ENCODE results near the gene FMN2.
"Not testable (repeated sequence)": the region's sequence is repeated elsewhere in the genome, so short reads cannot be mapped to it uniquely, and the experiment has no call there.

DNA sequence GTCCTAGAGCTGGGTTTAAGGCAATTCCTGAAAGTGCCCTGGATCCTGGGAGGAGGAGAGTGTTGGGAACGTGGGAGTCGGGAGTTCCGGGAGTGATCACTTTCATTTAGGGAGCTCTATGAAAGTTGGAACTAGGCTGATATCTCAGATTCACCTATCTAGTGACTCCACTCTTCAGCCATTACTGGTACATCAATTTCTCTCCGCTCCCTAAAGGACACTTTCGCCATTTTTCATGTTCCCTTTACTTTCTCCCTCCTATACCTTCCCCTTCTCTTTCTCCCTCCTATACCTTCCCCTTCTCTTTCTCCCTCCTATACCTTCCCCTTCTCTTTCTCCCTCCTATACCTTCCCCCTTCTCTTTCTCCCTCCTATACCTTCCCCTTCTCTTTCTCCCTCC, 93.0 kb downstream of the FMN2 start:
- TF ChIP-seq, protein P1, sequence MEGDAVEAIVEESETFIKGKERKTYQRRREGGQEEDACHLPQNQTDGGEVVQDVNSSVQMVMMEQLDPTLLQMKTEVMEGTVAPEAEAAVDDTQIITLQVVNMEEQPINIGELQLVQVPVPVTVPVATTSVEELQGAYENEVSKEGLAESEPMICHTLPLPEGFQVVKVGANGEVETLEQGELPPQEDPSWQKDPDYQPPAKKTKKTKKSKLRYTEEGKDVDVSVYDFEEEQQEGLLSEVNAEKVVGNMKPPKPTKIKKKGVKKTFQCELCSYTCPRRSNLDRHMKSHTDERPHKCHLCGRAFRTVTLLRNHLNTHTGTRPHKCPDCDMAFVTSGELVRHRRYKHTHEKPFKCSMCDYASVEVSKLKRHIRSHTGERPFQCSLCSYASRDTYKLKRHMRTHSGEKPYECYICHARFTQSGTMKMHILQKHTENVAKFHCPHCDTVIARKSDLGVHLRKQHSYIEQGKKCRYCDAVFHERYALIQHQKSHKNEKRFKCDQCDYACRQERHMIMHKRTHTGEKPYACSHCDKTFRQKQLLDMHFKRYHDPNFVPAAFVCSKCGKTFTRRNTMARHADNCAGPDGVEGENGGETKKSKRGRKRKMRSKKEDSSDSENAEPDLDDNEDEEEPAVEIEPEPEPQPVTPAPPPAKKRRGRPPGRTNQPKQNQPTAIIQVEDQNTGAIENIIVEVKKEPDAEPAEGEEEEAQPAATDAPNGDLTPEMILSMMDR (conservative IDR thresholded peaks at IDR 0.05), result not testable (repeated sequence)
- not testable (repeated sequence) for TF ChIP-seq EZH2 (IDR thresholded peaks at IDR 0.05; ENCODE audit: low read depth)
